Natural killer cell (primary cell): ENCODE results near the gene PCDHGA7. TPM values are rescaled to one million over a fixed set of nuclear protein-coding genes. Genes with fewer than 3 reads are reported as not detected.
A peak's percentile ranks its signal among the peaks of the same experiment; 100 is the strongest.

Source experiments
- ATAC-seq, 3 donors: fragments of 150-1000 bp in 2 of 3; fragments of 200-7000 bp in 1 of 3; cut with Tn5 transposase; 1 replicate in 1 of 3; 2 replicates in 2 of 3; pipeline ENCODE4 v1.10.0; 2021; ENCODE audit warnings: mild to moderate bottlenecking in 2 of 3, moderate library complexity in 2 of 3
- DNase-seq, 2 donors: peaks; one replicate each; pipeline versions ENCODE4 v3.0.0 to v3.0.0-alpha.2; 2013 to 2021; ENCODE audit warnings: mixed read lengths in 1 of 2
- H3K27ac ChIP-seq: one replicate; pipeline ENCODE4 v1.5.1; 2013; ENCODE audit warnings: mild to moderate bottlenecking, low read length
- H3K27me3 ChIP-seq: one replicate; pipeline ENCODE4 v1.6.1; 2013; ENCODE audit warnings: low read length; ENCODE audit not compliant: control insufficient read depth, insufficient read depth
- H3K36me3 ChIP-seq: one replicate; pipeline ENCODE4 v1.6.1; 2013; ENCODE audit warnings: low read length; ENCODE audit not compliant: control insufficient read depth, insufficient read depth
- H3K4me1 ChIP-seq: one replicate; pipeline ENCODE4 v1.6.1; 2013; ENCODE audit warnings: low read length; ENCODE audit not compliant: control insufficient read depth, insufficient read depth
- H3K4me3 ChIP-seq: one replicate; pipeline ENCODE4 v1.5.1; 2013; ENCODE audit warnings: low read length
- H3K9me3 ChIP-seq: one replicate; pipeline ENCODE4 v1.6.1; 2013; ENCODE audit warnings: low read length; ENCODE audit not compliant: control insufficient read depth, insufficient read depth
- H3K27ac Mint-ChIP-seq, 2 donors: one replicate each; pipeline ENCODE4 v1.8.0; 2022; ENCODE audit warnings: mild to moderate bottlenecking in 2 of 2, mixed read lengths in 2 of 2, moderate library complexity in 1 of 2
- H3K27me3 Mint-ChIP-seq, 2 donors: one replicate each; pipeline ENCODE4 v1.8.0; 2022; ENCODE audit warnings: low read depth in 2 of 2, mixed read lengths in 2 of 2
- H3K36me3 Mint-ChIP-seq: one replicate; pipeline ENCODE4 v1.8.0; 2022; ENCODE audit warnings: mixed read lengths
- H3K4me1 Mint-ChIP-seq, 2 donors: one replicate each; pipeline ENCODE4 v1.8.0; 2022; ENCODE audit warnings: mixed read lengths in 2 of 2
- H3K4me3 Mint-ChIP-seq: one replicate; pipeline ENCODE4 v1.8.0; 2022; ENCODE audit warnings: mild to moderate bottlenecking, moderate library complexity, mixed read lengths
- H3K9me3 Mint-ChIP-seq, 2 donors: one replicate each; pipeline ENCODE4 v1.8.0; 2022; ENCODE audit warnings: mixed read lengths in 2 of 2
- CTCF ChIP-seq: fragments of 200-600 bp; IDR thresholded peaks from one replicate; pipeline ENCODE4 v1.8.0; 2022; ENCODE audit warnings: antibody characterized with exemption
- WGBS: methylation state at CpG from one replicate; pipeline ENCODE4 v1.1.7; 2013; ENCODE audit warnings: missing lambda C conversion rate; ENCODE audit not compliant: insufficient coverage; 5-methylcytosine and 5-hydroxymethylcytosine counted together
- intact Hi-C: fragments of 100-400 bp; cut with micrococcal nuclease; formaldehyde crosslinking; loops from one replicate; pipeline ENCODE4 v1.14.2; 2022
- total RNA-seq, 4 donors: library from RNA; stranded (reverse); fragments of 120-200 nt in 1 of 4; gene quantifications; one replicate each; pipeline versions ENCODE4 v1.2.3 to v1.2.4, GENCODE V29; 2013 to 2022

The PCDHGA7 gene
- total RNA-seq, 3 donors from 2014 or later (not counting 1 experiment from before 2014, with no cell fraction given): 0.26 to 0.68 TPM; not detected in 1

- Histone ChIP-seq H3K27ac (no peak overlapping the region), H3K36me3 (no peaks in the 10 kb centered on the region), H3K4me1 (peaks cover 15% of the 10 kb centered on the region), H3K9me3 (peaks cover 36% of the 10 kb centered on the region), H3K4me3 (no peak overlapping the region), H3K27me3 (peaks cover 74% of the 10 kb centered on the region)
- H3K36me3 Mint-ChIP-seq: peaks cover 18% of the 10 kb centered on the region
- peaks cover 0 to 5% of the 10 kb centered on the region in 2 donors for H3K9me3 Mint-ChIP-seq
- intact Hi-C loops: no loop called here
- H3K4me1 Mint-ChIP-seq: peaks cover 14 to 27% of the 10 kb centered on the region in 2 donors
- no peak overlapping the region for H3K27ac Mint-ChIP-seq
- 47% methylated on average over 74 of the region's 74 CpGs for whole genome bisulfite sequencing
- ATAC-seq (no peak), DNase-seq (no peak)
- H3K4me3 Mint-ChIP-seq: no peak overlapping the region
- TF ChIP-seq CTCF: no peak
- peaks cover 68 to 69% of the 10 kb centered on the region in 2 donors for H3K27me3 Mint-ChIP-seq
Measured at GRCh38 chr5:141419074-141419880, 36.7 kb downstream of the PCDHGA7 start.

GRCh38 chr5:141420855-141421488, 38.4 kb downstream of the PCDHGA7 start, which contains the start of gene PCDHGA11:
TSS of gene PCDHGA11 (plus strand) at chr5:141421051. CDS start at chr5:141421228, 177 bp downstream.
- H3K9me3 ChIP-seq: peaks cover 36% of the 10 kb centered on the region
- H3K4me3 ChIP-seq: peak within 1 kb of the TSS; percentile 6
- 9% methylated on average over 41 of the region's 42 CpGs for WGBS
- ATAC-seq: peak; percentile 46 to 61 (median 53)
- intact Hi-C loops: loop anchor here (5.0 kb wide), 1 partner anchor 34 kb away; the partner anchor contains the start of gene PCDHGB4
- H3K4me1 ChIP-seq: peaks cover 11% of the 10 kb centered on the region
- peaks cover 0 to 5% of the 10 kb centered on the region in 2 donors for H3K9me3 Mint-ChIP-seq
- H3K27me3 ChIP-seq: peaks cover 72% of the 10 kb centered on the region
- H3K27ac ChIP-seq: no peak within 1 kb of the TSS
- no peaks in the 10 kb centered on the region for H3K36me3 ChIP-seq
- TF ChIP-seq CTCF: peak; percentile 56
- no peak within 1 kb of the TSS for H3K27ac Mint-ChIP-seq
- H3K36me3 Mint-ChIP-seq: peaks cover 16% of the 10 kb centered on the region
- peak within 1 kb of the TSS; percentile 58 for H3K4me3 Mint-ChIP-seq
- peaks cover 10 to 18% of the 10 kb centered on the region in 2 donors for H3K4me1 Mint-ChIP-seq
- H3K27me3 Mint-ChIP-seq: peaks cover 60% of the 10 kb centered on the region in 2 donors
- peak in 1 of 2 donors; percentile 56 for DNase-seq

- H3K36me3 ChIP-seq: no peaks in the 10 kb centered on the region
- WGBS: 15% methylated on average over 13 of the region's 13 CpGs
- peaks cover 36% of the 10 kb centered on the region for H3K9me3 ChIP-seq
- H3K27ac Mint-ChIP-seq: no peak overlapping the region
- H3K4me3 ChIP-seq: no peak overlapping the region
- peaks cover 0 to 5% of the 10 kb centered on the region in 2 donors for H3K9me3 Mint-ChIP-seq
- H3K27me3 Mint-ChIP-seq: peaks cover 55 to 57% of the 10 kb centered on the region in 2 donors
- no peak overlapping the region for H3K27ac ChIP-seq
- TF ChIP-seq CTCF: no peak
- H3K27me3 ChIP-seq: peaks cover 70% of the 10 kb centered on the region
- ATAC-seq (no peak), DNase-seq (no peak)
- H3K4me1 Mint-ChIP-seq: peaks cover 10 to 18% of the 10 kb centered on the region in 2 donors
- peak overlapping the region; percentile 58 for H3K4me3 Mint-ChIP-seq
- H3K4me1 ChIP-seq: peaks cover 11% of the 10 kb centered on the region
- intact Hi-C loops: loop anchor here (5.0 kb wide), 1 partner anchor 34 kb away; the partner anchor contains the start of gene PCDHGB4
- peaks cover 16% of the 10 kb centered on the region for H3K36me3 Mint-ChIP-seq
Measured at GRCh38 chr5:141421489-141421855, 38.9 kb downstream of the PCDHGA7 start.
